OCI-LY7 (cell line): ENCODE results near the gene PLCL2. TPM values are rescaled to one million over a fixed set of nuclear protein-coding genes. Genes with fewer than 3 reads are reported as not detected.

Experiments
- BruUV-seq: library from RNA; stranded (reverse); fragments of 400-500 nt; replicated peaks from 2 replicates; lab custom pipeline; 2021; lab: Mats Ljungman, UMichigan
- CTCF ChIA-PET: fragments of 300-600 bp; sonication (Branson Sonifier 250); formaldehyde crosslinking; loops from one replicate; lab custom pipeline; 2022; ENCODE audit warnings: antibody characterized with exemption; ENCODE audit not compliant: unreplicated experiment; lab: Charles Lee
- POLR2A ChIA-PET: fragments of 300-600 bp; sonication (Branson Sonifier 250); formaldehyde crosslinking; loops from one replicate; lab custom pipeline; 2022; ENCODE audit warnings: antibody characterized with exemption; lab: Charles Lee
- DNase-seq: peaks from one replicate; pipeline ENCODE4 v3.0.0-alpha.2; 2015; ENCODE audit warnings: low spot score
- H2AFZ ChIP-seq: fragments of 200-600 bp; sonication (generic), shearing (Covaris generic); 2 replicates; pipeline ENCODE4 v1.6.1; 2014; ENCODE audit warnings: mild to moderate bottlenecking, antibody characterized with exemption, low read length, moderate library complexity
- H3K27ac ChIP-seq: fragments of 200-600 bp; sonication (generic); 2 replicates; pipeline ENCODE4 v1.5.1; 2014; ENCODE audit warnings: mixed run types, low read depth, mild to moderate bottlenecking, moderate library complexity, low read length, inconsistent platforms; ENCODE audit not compliant: poor library complexity, severe bottlenecking
- H3K36me3 ChIP-seq: fragments of 200-600 bp; sonication (generic); 2 replicates; pipeline ENCODE4 v1.6.1; 2014; ENCODE audit warnings: mild to moderate bottlenecking, antibody characterized with exemption, low read length, moderate library complexity, mixed read lengths; ENCODE audit not compliant: insufficient read depth
- H3K4me1 ChIP-seq: fragments of 200-600 bp; sonication (generic); 2 replicates; pipeline ENCODE4 v1.5.1; 2014; ENCODE audit warnings: mild to moderate bottlenecking, low read length; ENCODE audit not compliant: insufficient read depth, poor library complexity, severe bottlenecking
- H3K4me2 ChIP-seq: fragments of 200-600 bp; sonication (generic); 2 replicates; pipeline ENCODE4 v1.6.1; 2014; ENCODE audit warnings: mild to moderate bottlenecking, low read length
- H3K4me3 ChIP-seq: fragments of 200-600 bp; sonication (generic); 2 replicates; pipeline ENCODE4 v1.5.1; 2014; ENCODE audit warnings: mild to moderate bottlenecking, low read depth, low read length; ENCODE audit not compliant: poor library complexity, severe bottlenecking
- H3K79me2 ChIP-seq: fragments of 200-600 bp; sonication (generic); 2 replicates; pipeline ENCODE4 v1.6.1; 2016; ENCODE audit warnings: low read depth, mild to moderate bottlenecking, low read length, moderate library complexity, mixed read lengths; ENCODE audit not compliant: insufficient read depth
- H3K9me2 ChIP-seq: fragments of 200-600 bp; sonication (generic); 2 replicates; pipeline ENCODE4 v1.6.1; 2016; ENCODE audit warnings: mild to moderate bottlenecking, low read length, mixed read lengths; ENCODE audit not compliant: insufficient read depth
- H3K9me3 ChIP-seq: fragments of 200-600 bp; sonication (generic); 2 replicates; pipeline ENCODE4 v1.6.1; 2014; ENCODE audit warnings: mild to moderate bottlenecking, mixed run types, low read length, mixed read lengths
- H4K20me1 ChIP-seq: fragments of 200-600 bp; sonication (generic); 2 replicates; pipeline ENCODE4 v1.6.1; 2014; ENCODE audit warnings: mild to moderate bottlenecking, antibody characterized with exemption, low read length, moderate library complexity, mixed read lengths; ENCODE audit not compliant: insufficient read depth
- CTCF ChIP-seq: fragments of 200-600 bp; sonication (generic); conservative IDR thresholded peaks from 2 replicates; pipeline ENCODE4 v1.5.1; 2014; ENCODE audit warnings: mild to moderate bottlenecking, antibody characterized with exemption, low read length, moderate library complexity, mixed read lengths
- EZH2phosphoT487 ChIP-seq: fragments of 200-600 bp; sonication (generic); IDR thresholded peaks from 2 replicates; pipeline ENCODE4 v1.6.1; 2018; ENCODE audit warnings: low read depth, borderline replicate concordance, mild to moderate bottlenecking, mixed run types, antibody characterized with exemption, low read length, moderate library complexity, mixed read lengths
- intact Hi-C: fragments of 100-400 bp; cut with micrococcal nuclease; formaldehyde crosslinking; loops from one replicate; pipeline ENCODE4 v1.10.0; 2022; ENCODE audit not compliant: unreplicated experiment
- total RNA-seq, 2 experiments: library from RNA; depleted of rRNA in 1 of 2; stranded (reverse); fragments of >200 nt in 1 of 2; shearing (Covaris generic) in 1 of 2; gene quantifications; 2 replicates each; pipeline ENCODE4 v1.2.3, GENCODE V29; 2014 to 2022

PLCL2 gene
- total RNA-seq, 2 experiments from 2014 or later = 34.1 to 41.6 TPM

GRCh38 chr3:17023006-17023664 lies 138.4 kb downstream of the PLCL2 start:
- ChIA-PET CTCF (interaction anchor here (0.6 kb wide), 1 partner anchor 95 kb away, joined by 4 read pairs; no protein-coding TSS in a partner anchor), POLR2A (interaction anchor here (0.5 to 1.2 kb wide), 5 partner anchors 10 to 311 kb away, joined by 3 to 4 read pairs (median 3); no protein-coding TSS in a partner anchor)
- no peaks in the 10 kb centered on the region for H3K9me3 ChIP-seq
- H4K20me1 ChIP-seq = no peaks in the 10 kb centered on the region
- TF ChIP-seq CTCF (no peak), EZH2phosphoT487 (no peak)
- H3K36me3 ChIP-seq = peaks cover 17% of the 10 kb centered on the region; the same call in 1 of the 2 replicates
- peaks cover 9% of the 10 kb centered on the region for H3K4me1 ChIP-seq
- no peaks in the 10 kb centered on the region for H3K9me2 ChIP-seq
- H3K27ac ChIP-seq = no peak overlapping the region
- H3K79me2 ChIP-seq = no peaks in the 10 kb centered on the region; the same call in 1 of the 2 replicates
- no peak overlapping the region for H3K4me2 ChIP-seq
- no peak for DNase-seq
- H2AFZ ChIP-seq = no peak overlapping the region
- intact Hi-C loops = no loop called here
- H3K4me3 ChIP-seq = no peak overlapping the region
- no TSS peak for BruUV-seq

- Histone ChIP-seq H3K4me1 (peaks cover 21% of the 10 kb centered on the region), H3K4me3 (no peak overlapping the region), H2AFZ (no peak overlapping the region), H3K9me3 (no peaks in the 10 kb centered on the region), H3K27ac (no peak overlapping the region), H3K4me2 (no peak overlapping the region), H3K36me3 (peaks cover 17% of the 10 kb centered on the region; the same call in 1 of the 2 replicates), H3K79me2 (no peaks in the 10 kb centered on the region; the same call in 1 of the 2 replicates), H3K9me2 (no peaks in the 10 kb centered on the region), H4K20me1 (no peaks in the 10 kb centered on the region)
- intact Hi-C loops = no loop called here
- no TSS peak for BruUV-seq
- DNase-seq = no peak
- POLR2A ChIA-PET = interaction anchor here (0.6 to 1.6 kb wide), 9 partner anchors 9 to 205 kb away, joined by 3 to 4 read pairs (median 3); no protein-coding TSS in a partner anchor
- TF ChIP-seq CTCF = 0 out of 2 replicates have a peak, but pooled peaks have one; percentile 20
- no peak for TF ChIP-seq EZH2phosphoT487
- CTCF ChIA-PET = interaction anchor here (0.6 to 1.1 kb wide), 2 partner anchors 12 to 14 kb away, joined by 3 read pairs; no protein-coding TSS in a partner anchor
Measured at GRCh38 chr3:17025594-17026139, 140.9 kb downstream of the PLCL2 start.
